ENCODE results near the gene SLCO3A1.

- TF ChIP-seq, protein P1, sequence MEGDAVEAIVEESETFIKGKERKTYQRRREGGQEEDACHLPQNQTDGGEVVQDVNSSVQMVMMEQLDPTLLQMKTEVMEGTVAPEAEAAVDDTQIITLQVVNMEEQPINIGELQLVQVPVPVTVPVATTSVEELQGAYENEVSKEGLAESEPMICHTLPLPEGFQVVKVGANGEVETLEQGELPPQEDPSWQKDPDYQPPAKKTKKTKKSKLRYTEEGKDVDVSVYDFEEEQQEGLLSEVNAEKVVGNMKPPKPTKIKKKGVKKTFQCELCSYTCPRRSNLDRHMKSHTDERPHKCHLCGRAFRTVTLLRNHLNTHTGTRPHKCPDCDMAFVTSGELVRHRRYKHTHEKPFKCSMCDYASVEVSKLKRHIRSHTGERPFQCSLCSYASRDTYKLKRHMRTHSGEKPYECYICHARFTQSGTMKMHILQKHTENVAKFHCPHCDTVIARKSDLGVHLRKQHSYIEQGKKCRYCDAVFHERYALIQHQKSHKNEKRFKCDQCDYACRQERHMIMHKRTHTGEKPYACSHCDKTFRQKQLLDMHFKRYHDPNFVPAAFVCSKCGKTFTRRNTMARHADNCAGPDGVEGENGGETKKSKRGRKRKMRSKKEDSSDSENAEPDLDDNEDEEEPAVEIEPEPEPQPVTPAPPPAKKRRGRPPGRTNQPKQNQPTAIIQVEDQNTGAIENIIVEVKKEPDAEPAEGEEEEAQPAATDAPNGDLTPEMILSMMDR (conservative IDR thresholded peaks at IDR 0.05; ENCODE audit: low read length), result no peak
- no peak for TF ChIP-seq EZH2phosphoT487 (IDR thresholded peaks at IDR 0.05; ENCODE audit: borderline replicate concordance, low read depth, low read length)
Measured at GRCh38 chr15:92047900-92048299, 194.4 kb downstream of the SLCO3A1 start.
